GM23338 (cell line): ENCODE results near the gene GCG. TPM values are rescaled to one million over a fixed set of nuclear protein-coding genes. Genes with fewer than 3 reads are reported as not detected.

Experiments used
- ATAC-seq: fragments of 200-7000 bp; cut with Tn5 transposase; 3 replicates; pipeline ENCODE4 v1.9.1; 2020
- DNase-seq: peaks from one replicate; pipeline ENCODE4 v3.0.0-alpha.2; 2015; ENCODE audit warnings: low spot score
- H2AFZ ChIP-seq: fragments of 200-600 bp; sonication (generic); 2 replicates; pipeline ENCODE4 v1.8.0; 2016; ENCODE audit warnings: antibody characterized with exemption, mild to moderate bottlenecking, moderate library complexity
- H3F3A ChIP-seq: fragments of 200-600 bp; sonication (generic); replicated peaks from 2 replicates; pipeline ENCODE4 v1.8.0; 2017; ENCODE audit warnings: antibody characterized with exemption, mixed run types, low read depth
- H3K27ac ChIP-seq: fragments of 200-600 bp; sonication (generic); 2 replicates; pipeline ENCODE4 v1.6.1; 2016; ENCODE audit warnings: low read depth
- H3K27me3 ChIP-seq: fragments of 200-600 bp; sonication (generic); 2 replicates; pipeline ENCODE4 v1.8.0; 2016; ENCODE audit warnings: mild to moderate bottlenecking, mixed run types, moderate library complexity; ENCODE audit not compliant: insufficient read depth
- H3K36me3 ChIP-seq: fragments of 200-600 bp; sonication (generic); 2 replicates; pipeline ENCODE4 v1.8.0; 2016; ENCODE audit warnings: mild to moderate bottlenecking; ENCODE audit not compliant: insufficient read depth
- H3K4me1 ChIP-seq: fragments of 200-600 bp; sonication (generic); 2 replicates; pipeline ENCODE4 v1.8.0; 2016; ENCODE audit warnings: mild to moderate bottlenecking, moderate library complexity; ENCODE audit not compliant: insufficient read depth
- H3K4me2 ChIP-seq: fragments of 200-600 bp; sonication (generic); 2 replicates; pipeline ENCODE4 v1.7.1; 2017; ENCODE audit warnings: mixed run types
- H3K4me3 ChIP-seq: fragments of 200-600 bp; sonication (generic); 2 replicates; pipeline ENCODE4 v1.6.1; 2016; ENCODE audit warnings: mixed run types
- H3K79me2 ChIP-seq: fragments of 200-600 bp; sonication (generic); replicated peaks from 2 replicates; pipeline ENCODE4 v1.8.0; 2017; ENCODE audit warnings: mild to moderate bottlenecking; ENCODE audit not compliant: insufficient read depth
- H3K9me2 ChIP-seq: fragments of 200-600 bp; sonication (generic); 2 replicates; pipeline ENCODE4 v1.8.0; 2017; ENCODE audit not compliant: insufficient read depth
- H4K20me1 ChIP-seq: fragments of 200-600 bp; sonication (generic); replicated peaks from 2 replicates; pipeline ENCODE4 v1.8.0; 2017; ENCODE audit warnings: mild to moderate bottlenecking; ENCODE audit not compliant: insufficient read depth
- H3K27ac Mint-ChIP-seq: 2 replicates; pipeline ENCODE4 v1.8.0; 2020; ENCODE audit warnings: inconsistent platforms, mild to moderate bottlenecking, moderate library complexity, mixed read lengths
- H3K27me3 Mint-ChIP-seq: 3 replicates; pipeline ENCODE4 v1.8.0; 2022; ENCODE audit warnings: low read depth, mild to moderate bottlenecking, moderate library complexity, mixed read lengths, inconsistent platforms; ENCODE audit not compliant: insufficient read depth, poor library complexity
- H3K36me3 Mint-ChIP-seq: 3 replicates; pipeline ENCODE4 v1.8.0; 2021; ENCODE audit warnings: low read depth, mild to moderate bottlenecking, inconsistent platforms, moderate library complexity, mixed read lengths
- H3K4me1 Mint-ChIP-seq: 3 replicates; pipeline ENCODE4 v1.8.0; 2020; ENCODE audit warnings: mild to moderate bottlenecking, inconsistent platforms, mixed read lengths
- H3K4me3 Mint-ChIP-seq: 3 replicates; pipeline ENCODE4 v1.8.0; 2021; ENCODE audit warnings: moderate library complexity, mild to moderate bottlenecking, inconsistent platforms, mixed read lengths
- H3K9me3 Mint-ChIP-seq: 3 replicates; pipeline ENCODE4 v1.8.0; 2020; ENCODE audit warnings: moderate library complexity, mild to moderate bottlenecking, inconsistent platforms, mixed read lengths
- CREB1 ChIP-seq: fragments of 250-450 bp; sonication (Bioruptor Pico); IDR thresholded peaks from 2 replicates; pipeline ENCODE4 v1.5.0; 2020; ENCODE audit warnings: low read depth, mild to moderate bottlenecking, moderate library complexity
- CTCF ChIP-seq, 2 experiments: fragments of 200-600 bp in 1 of 2; sonication (generic) in 1 of 2; conservative IDR thresholded peaks; 2 replicates each; pipeline versions ENCODE4 v1.5.1 to v1.6.1; 2016 to 2017; ENCODE audit warnings: antibody characterized with exemption in 2 of 2, low read depth in 2 of 2, mild to moderate bottlenecking in 2 of 2, moderate library complexity in 1 of 2
- ETS1 ChIP-seq: IDR thresholded peaks from 2 replicates; pipeline ENCODE4 v1.6.1; 2016; ENCODE audit warnings: antibody characterized with exemption
- EZH2 ChIP-seq: fragments of 200-600 bp; sonication (generic); IDR thresholded peaks from one replicate; pipeline ENCODE4 v1.8.0; 2017; ENCODE audit warnings: antibody characterized with exemption, mild to moderate bottlenecking, low read depth; ENCODE audit not compliant: unreplicated experiment
- EZH2phosphoT487 ChIP-seq: fragments of 200-600 bp; sonication (generic); IDR thresholded peaks from one replicate; pipeline ENCODE4 v1.8.1; 2018; ENCODE audit warnings: antibody characterized with exemption; ENCODE audit not compliant: unreplicated experiment
- JUNB ChIP-seq: IDR thresholded peaks from one replicate; pipeline ENCODE4 v1.6.1; 2016; ENCODE audit warnings: antibody characterized with exemption; ENCODE audit not compliant: unreplicated experiment
- NANOG ChIP-seq: IDR thresholded peaks from 2 replicates; pipeline ENCODE4 v1.6.1; 2016; ENCODE audit warnings: antibody characterized with exemption, borderline replicate concordance
- POLR2AphosphoS5 ChIP-seq: IDR thresholded peaks from 2 replicates; pipeline ENCODE4 v1.6.1; 2016; ENCODE audit warnings: antibody characterized with exemption, low read depth
- REST ChIP-seq: IDR thresholded peaks from one replicate; pipeline ENCODE4 v1.6.1; 2018; ENCODE audit warnings: antibody characterized with exemption; ENCODE audit not compliant: unreplicated experiment
- ZNF114 ChIP-seq: fragments of 250-450 bp; sonication (Bioruptor Pico); IDR thresholded peaks from 2 replicates; pipeline ENCODE4 v1.5.0; 2020; ENCODE audit warnings: mild to moderate bottlenecking, moderate library complexity
- ZNF331 ChIP-seq: fragments of 250-450 bp; sonication (Bioruptor Pico); IDR thresholded peaks from 2 replicates; pipeline ENCODE4 v1.5.0; 2020; ENCODE audit warnings: low read depth, mild to moderate bottlenecking, moderate library complexity
- ZNF462 ChIP-seq: fragments of 250-450 bp; sonication (Bioruptor Pico); IDR thresholded peaks from 2 replicates; pipeline ENCODE4 v1.5.0; 2020; ENCODE audit warnings: mild to moderate bottlenecking, moderate library complexity
- polyA plus RNA-seq: library from polyadenylated mRNA; unstranded; fragments of >200 nt; fragmentation: Nextera tagmentation; extraction: Ambion mirVana; gene quantifications from 2 replicates; pipeline ENCODE4 v1.2.1, GENCODE V29; 2016
- total RNA-seq: library from RNA; depleted of rRNA; stranded (reverse); fragments of >200 nt; shearing (Covaris generic); gene quantifications from 2 replicates; pipeline ENCODE4 v1.2.3, GENCODE V29; 2014

GCG gene
- total and polyA plus RNA-seq, 2 experiments from 2014 or later: not detected

- TF ChIP-seq JUNB: no peak
- no peak for TF ChIP-seq CTCF (conservative IDR thresholded peaks at IDR 0.05; ENCODE audit: low read depth in 2 of 2)
- TF ChIP-seq CREB1 (CRISPR knock-in tag): no peak
- TF ChIP-seq ZNF331 (CRISPR knock-in tag): no peak
- TF ChIP-seq EZH2phosphoT487: no peak
- no peak for TF ChIP-seq ETS1
- no peak for TF ChIP-seq EZH2
- TF ChIP-seq ZNF114 (CRISPR knock-in tag): no peak
- no peak for TF ChIP-seq POLR2AphosphoS5
- no peak for TF ChIP-seq ZNF462 (CRISPR knock-in tag)
- no peak for TF ChIP-seq REST
- no peak for TF ChIP-seq NANOG
- peaks cover 15% of the 10 kb centered on the region for H3K4me1 Mint-ChIP-seq
- Histone ChIP-seq H3K4me2 (no peak overlapping the region), H3K79me2 (no peaks in the 10 kb centered on the region), H3K36me3 (no peaks in the 10 kb centered on the region), H3K27me3 (no peaks in the 10 kb centered on the region), H2AFZ (no peak overlapping the region), H3F3A (no peaks in the 10 kb centered on the region), H3K9me2 (no peaks in the 10 kb centered on the region), H4K20me1 (no peaks in the 10 kb centered on the region), H3K4me3 (no peak overlapping the region), H3K4me1 (0 out of 2 replicates have a peak, but pooled peaks cover 3% of the 10 kb centered on the region), H3K27ac (no peak overlapping the region)
- DNase-seq (no peak), ATAC-seq (no peak)
- H3K9me3 Mint-ChIP-seq: no peaks in the 10 kb centered on the region
- H3K36me3 Mint-ChIP-seq: no peaks in the 10 kb centered on the region
- H3K27me3 Mint-ChIP-seq: peaks cover 5% of the 10 kb centered on the region
- no peak overlapping the region for H3K4me3 Mint-ChIP-seq
- H3K27ac Mint-ChIP-seq: no peak overlapping the region
Observed at GRCh38 chr2:162177301-162177700, 25.3 kb upstream of the GCG start.
